ENCODE measurements around the gene DNAH6.

Gene DNAH6

GRCh38 chr2:84641021-84641420 is 124.7 kb downstream of the DNAH6 start:
- Histone ChIP-seq H3K27ac (ENCODE audit: low read depth, low read length) (no peak overlapping the region), H4K20me1 (ENCODE audit: low read depth, low read length) (no peaks in the 10 kb centered on the region), H3K27me3 (ENCODE audit: low read length) (no peaks in the 10 kb centered on the region), H3K4me3 (ENCODE audit: insufficient read depth, low read length, poor library complexity, severe bottlenecking) (no peak overlapping the region), H3K36me3 (ENCODE audit: low read length) (no peaks in the 10 kb centered on the region), H3K9me3 (ENCODE audit: insufficient read depth, low read length) (no peaks in the 10 kb centered on the region), H2AFZ (ENCODE audit: low read depth, low read length, severe bottlenecking) (no peak overlapping the region), H3K9ac (ENCODE audit: low read length) (no peak overlapping the region), H3K79me2 (ENCODE audit: insufficient read depth, low read length) (no peaks in the 10 kb centered on the region), H3K9me2 (replicated peaks; ENCODE audit: insufficient read depth, low read length) (no peaks in the 10 kb centered on the region), H3F3A (ENCODE audit: insufficient read depth) (no peaks in the 10 kb centered on the region), H3K4me2 (ENCODE audit: low read depth, low read length, poor library complexity, severe bottlenecking) (no peak overlapping the region)
- no peak for TF ChIP-seq EZH2phosphoT487 (conservative IDR thresholded peaks at IDR 0.05; ENCODE audit: low read length)
- TF ChIP-seq CTCF (IDR thresholded peaks at IDR 0.05; ENCODE audit: insufficient read depth, low read length, poor library complexity, severe bottlenecking), result no peak

- Histone ChIP-seq H3K27ac (ENCODE audit: low read depth, low read length) (no peak overlapping the region), H3K36me3 (ENCODE audit: low read length) (no peaks in the 10 kb centered on the region), H3K79me2 (ENCODE audit: insufficient read depth, low read length) (no peaks in the 10 kb centered on the region), H3K9me3 (ENCODE audit: insufficient read depth, low read length) (no peaks in the 10 kb centered on the region), H2AFZ (ENCODE audit: low read depth, low read length, severe bottlenecking) (no peak overlapping the region), H3K4me2 (ENCODE audit: low read depth, low read length, poor library complexity, severe bottlenecking) (no peak overlapping the region), H3F3A (ENCODE audit: insufficient read depth) (no peaks in the 10 kb centered on the region), H4K20me1 (ENCODE audit: low read depth, low read length) (no peaks in the 10 kb centered on the region), H3K9ac (ENCODE audit: low read length) (no peak overlapping the region), H3K27me3 (ENCODE audit: low read length) (no peaks in the 10 kb centered on the region), H3K9me2 (replicated peaks; ENCODE audit: insufficient read depth, low read length) (no peaks in the 10 kb centered on the region), H3K4me3 (ENCODE audit: insufficient read depth, low read length, poor library complexity, severe bottlenecking) (no peak overlapping the region)
- no peak for TF ChIP-seq EZH2phosphoT487 (conservative IDR thresholded peaks at IDR 0.05; ENCODE audit: low read length)
- no peak for TF ChIP-seq CTCF (IDR thresholded peaks at IDR 0.05; ENCODE audit: insufficient read depth, low read length, poor library complexity, severe bottlenecking)
These were observed 127.7 kb downstream of the DNAH6 start for GRCh38 chr2:84643991-84644390.

- no peaks in the 10 kb centered on the region for H3K79me2 ChIP-seq (ENCODE audit: insufficient read depth, low read length)
- H3K27me3 ChIP-seq (ENCODE audit: low read length), result no peaks in the 10 kb centered on the region
- H3K27ac ChIP-seq (ENCODE audit: low read depth, low read length), result no peak overlapping the region
- no peaks in the 10 kb centered on the region for H3K36me3 ChIP-seq (ENCODE audit: low read length)
- TF ChIP-seq EZH2phosphoT487 (conservative IDR thresholded peaks at IDR 0.05; ENCODE audit: low read length) (no peak), CTCF (IDR thresholded peaks at IDR 0.05; ENCODE audit: insufficient read depth, low read length, poor library complexity, severe bottlenecking) (no peak)
- no peaks in the 10 kb centered on the region for H4K20me1 ChIP-seq (ENCODE audit: low read depth, low read length)
- H3K4me3 ChIP-seq (ENCODE audit: insufficient read depth, low read length, poor library complexity, severe bottlenecking), result no peak overlapping the region
- no peak overlapping the region for H2AFZ ChIP-seq (ENCODE audit: low read depth, low read length, severe bottlenecking)
- H3K9ac ChIP-seq (ENCODE audit: low read length), result no peak overlapping the region
- H3K9me2 ChIP-seq (replicated peaks; ENCODE audit: insufficient read depth, low read length), result no peaks in the 10 kb centered on the region
- no peak overlapping the region for H3K4me2 ChIP-seq (ENCODE audit: low read depth, low read length, poor library complexity, severe bottlenecking)
- H3K9me3 ChIP-seq (ENCODE audit: insufficient read depth, low read length), result no peaks in the 10 kb centered on the region
- no peaks in the 10 kb centered on the region for H3F3A ChIP-seq (ENCODE audit: insufficient read depth)
These were observed 130.2 kb downstream of the DNAH6 start for GRCh38 chr2:84646514-84646913.
